Skin epidermis (tissue), 12 donors: ENCODE results near the gene KRTAP10-2.
A peak's percentile ranks its signal among the peaks of the same experiment; 100 is the strongest.
"Not testable (repeated sequence)": the region's sequence is repeated elsewhere in the genome, so short reads cannot be mapped to it uniquely, and the experiment has no call there.

Experiments
- H3K27ac ChIP-seq, 21 experiments: fragments of 200-600 bp; sonication (generic) in 11 of 21; one replicate each; pipeline ENCODE4 v1.5.0; 2020; ENCODE audit warnings: mild to moderate bottlenecking in 3 of 21, inconsistent platforms in 2 of 21, moderate library complexity in 2 of 21
- H3K4me3 ChIP-seq, 7 experiments: fragments of 200-600 bp; sonication (generic) in 2 of 7; one replicate each; pipeline ENCODE4 v1.5.0; 2020; ENCODE audit warnings: inconsistent platforms in 2 of 7, mild to moderate bottlenecking in 2 of 7, moderate library complexity in 1 of 7

KRTAP10-2 gene

GRCh38 chr21:44568667-44569556 lies 17.6 kb upstream of the KRTAP10-2 start:
- H3K4me3 ChIP-seq: no peak overlapping the region
- no peak overlapping the region for H3K27ac ChIP-seq

- no peak overlapping the region for H3K4me3 ChIP-seq
- H3K27ac ChIP-seq: no peak overlapping the region
Measured at GRCh38 chr21:44568261-44568660, 17.0 kb upstream of the KRTAP10-2 start.

GRCh38 chr21:44567481-44568171 lies 16.3 kb upstream of the KRTAP10-2 start:
- no peak overlapping the region for H3K27ac ChIP-seq

GRCh38 chr21:44566403-44566802 lies 15.1 kb upstream of the KRTAP10-2 start:
- no peak overlapping the region for H3K27ac ChIP-seq
- H3K4me3 ChIP-seq: no peak overlapping the region

More at GRCh38 chr21:44567481-44568171, 16.3 kb upstream of the KRTAP10-2 start:
- no peak overlapping the region for H3K4me3 ChIP-seq

GRCh38 chr21:44564886-44565598 lies 13.7 kb upstream of the KRTAP10-2 start:
- Histone ChIP-seq H3K4me3 (no peak overlapping the region), H3K27ac (peak overlapping the region in 2 of 21 experiments; percentile 6 to 59)

- Histone ChIP-seq H3K27ac (peak overlapping the region in 1 of 21 experiments; percentile 59), H3K4me3 (no peak overlapping the region)
Measured at GRCh38 chr21:44564099-44564498, 12.8 kb upstream of the KRTAP10-2 start.

- Histone ChIP-seq H3K27ac (no peak within 1 kb of the TSS), H3K4me3 (no peak within 1 kb of the TSS)
Measured at GRCh38 chr21:44558695-44559094, 7.4 kb upstream of the KRTAP10-2 start, which contains the start of gene KRTAP10-3. KRTAP10-3 (minus strand) TSS chr21:44558795; CDS start chr21:44558715, 80 bp downstream.

GRCh38 chr21:44558329-44558675 lies 7.0 kb upstream of the KRTAP10-2 start:
- H3K27ac ChIP-seq, H3K4me3 ChIP-seq: not testable (repeated sequence)

GRCh38 chr21:44557491-44558328 lies 6.4 kb upstream of the KRTAP10-2 start:
- no peak overlapping the region for H3K27ac ChIP-seq
- H3K4me3 ChIP-seq: no peak overlapping the region

- no peak overlapping the region for H3K4me3 ChIP-seq
- no peak overlapping the region for H3K27ac ChIP-seq
Measured at GRCh38 chr21:44556879-44557278, 5.6 kb upstream of the KRTAP10-2 start.

GRCh38 chr21:44555200-44555875 lies 4.0 kb upstream of the KRTAP10-2 start:
- Histone ChIP-seq H3K4me3 (no peak overlapping the region), H3K27ac (no peak overlapping the region)

- H3K27ac ChIP-seq: no peak overlapping the region
- H3K4me3 ChIP-seq: no peak overlapping the region
Measured at GRCh38 chr21:44552681-44553080, 1.4 kb upstream of the KRTAP10-2 start.

- no peak overlapping the region for H3K4me3 ChIP-seq
- H3K27ac ChIP-seq: no peak overlapping the region
Measured at GRCh38 chr21:44552136-44552535, 831 bp upstream of the KRTAP10-2 start.

- H3K27ac ChIP-seq: no peak overlapping the region
- no peak overlapping the region for H3K4me3 ChIP-seq
Measured at GRCh38 chr21:44550807-44551206, 498 bp downstream of the KRTAP10-2 start.

GRCh38 chr21:44550285-44550684 lies 1.0 kb downstream of the KRTAP10-2 start:
- H3K27ac ChIP-seq: not testable (repeated sequence)

GRCh38 chr21:44549525-44550211 lies 1.6 kb downstream of the KRTAP10-2 start:
- Histone ChIP-seq H3K4me3 (no peak overlapping the region), H3K27ac (peak overlapping the region in 2 of 21 experiments; percentile 27 to 63)

More at GRCh38 chr21:44550285-44550684, 1.0 kb downstream of the KRTAP10-2 start:
- H3K4me3 ChIP-seq: not testable (repeated sequence)

GRCh38 chr21:44548922-44549321 lies 2.4 kb downstream of the KRTAP10-2 start:
- H3K27ac ChIP-seq: peak overlapping the region in 2 of 21 experiments; percentile 27 to 63
- H3K4me3 ChIP-seq: peak overlapping the region in 1 of 7 experiments; percentile 4

- no peak overlapping the region for H3K4me3 ChIP-seq
Measured at GRCh38 chr21:44548381-44548780, 2.9 kb downstream of the KRTAP10-2 start.

More at GRCh38 chr21:44548381-44548780, 2.9 kb downstream of the KRTAP10-2 start:
- H3K27ac ChIP-seq: peak overlapping the region in 2 of 21 experiments; percentile 27 to 63
